HG02981 (cell line): ENCODE measurements around the gene PRSS50.

Experiments
- ATAC-seq: cut with Tn5 transposase; IDR thresholded peaks from one replicate; pipeline ENCODE4 v1.9.1; 2021; ENCODE audit warnings: mild to moderate bottlenecking, moderate library complexity; ENCODE audit not compliant: unreplicated experiment

Gene PRSS50

DNA sequence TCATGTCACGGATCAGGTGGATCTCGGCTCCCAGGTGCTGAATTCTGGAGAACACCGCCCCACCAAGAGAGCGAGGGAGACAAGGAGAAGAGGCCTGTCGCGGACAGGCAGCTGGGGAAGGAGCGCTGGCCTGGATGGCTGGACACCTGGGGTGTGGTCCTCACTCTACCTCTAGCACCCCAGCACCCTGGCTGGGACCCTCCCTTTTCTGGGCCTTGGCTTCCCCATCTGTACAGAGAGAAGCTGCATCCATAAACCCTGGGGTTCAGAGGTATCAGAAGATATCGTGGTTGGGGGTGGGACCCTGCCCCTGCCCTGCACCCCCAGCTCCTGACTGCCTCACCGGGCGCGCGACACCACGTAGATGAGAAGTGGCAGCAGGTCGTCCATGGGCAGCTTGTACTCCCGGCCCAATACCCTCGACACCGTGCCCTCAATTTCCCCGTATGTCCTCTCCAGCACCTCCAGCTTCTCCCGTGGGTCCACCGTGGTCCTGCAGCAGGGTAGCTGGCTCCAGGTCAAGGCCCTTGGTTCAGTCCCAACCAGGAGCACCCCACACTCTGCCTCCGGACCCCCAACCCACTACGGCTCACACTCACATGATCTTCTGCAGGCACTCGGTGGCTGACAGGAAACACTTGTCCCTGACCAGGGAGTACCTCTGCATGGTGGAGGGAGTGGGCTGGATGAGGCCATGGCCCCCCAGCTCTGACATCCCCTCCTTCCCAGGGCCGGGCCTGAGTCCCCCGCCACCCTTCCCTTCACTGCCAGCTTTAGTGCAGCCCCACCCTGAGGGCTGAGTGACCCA, 45.9 kb downstream of the PRSS50 start:
- no peak for ATAC-seq

GRCh38 chr3:46670891-46671427, 46.7 kb downstream of the PRSS50 start:
- no peak for ATAC-seq

GRCh38 chr3:46670000-46670890, 47.4 kb downstream of the PRSS50 start:
- ATAC-seq, result no peak

DNA sequence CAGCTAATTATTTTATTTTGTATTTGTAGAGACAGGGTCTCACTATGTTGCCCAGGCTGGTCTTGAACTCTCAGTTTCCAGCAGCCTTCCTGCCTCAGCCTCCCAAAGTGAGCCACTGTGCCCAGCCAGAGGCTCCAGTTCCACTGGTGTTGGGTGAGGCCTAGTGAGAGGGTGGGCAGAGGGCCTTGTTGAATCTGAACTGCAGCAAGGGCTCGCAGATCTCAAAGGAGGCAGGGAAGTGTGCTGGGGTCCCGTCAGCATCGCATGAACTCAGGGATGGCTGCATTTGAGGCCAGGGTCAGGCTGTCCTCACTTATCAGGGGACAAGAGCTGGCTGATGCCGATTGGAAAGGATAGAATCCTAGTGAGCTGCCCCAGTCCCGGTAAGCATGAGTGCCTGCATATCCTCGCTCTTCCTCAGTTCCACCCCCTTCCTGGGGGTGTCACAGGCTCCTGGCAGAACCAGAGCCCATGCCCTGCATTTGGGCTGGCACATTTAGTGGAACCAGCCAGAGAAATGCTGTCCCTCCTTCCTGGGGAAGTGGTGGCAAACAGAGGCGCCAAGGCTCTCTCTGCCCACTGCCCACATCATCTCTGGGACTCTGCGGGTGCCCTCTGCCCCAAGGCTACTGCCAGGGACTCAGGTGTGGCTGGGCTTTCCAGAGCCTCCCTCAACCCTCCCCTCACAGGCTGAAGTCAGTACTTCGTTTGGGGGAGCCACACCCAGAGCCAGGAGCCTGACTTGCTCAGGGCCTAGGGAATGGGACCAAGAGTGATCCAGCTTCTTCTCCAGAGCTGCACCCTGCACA, 48.3 kb downstream of the PRSS50 start:
- no peak for ATAC-seq

GRCh38 chr3:46668591-46668990, 49.1 kb downstream of the PRSS50 start:
- no peak for ATAC-seq

- no peak for ATAC-seq
Observed at GRCh38 chr3:46668116-46668515, 49.6 kb downstream of the PRSS50 start.

- no peak for ATAC-seq
Observed at GRCh38 chr3:46667657-46668056, 50.0 kb downstream of the PRSS50 start.

DNA sequence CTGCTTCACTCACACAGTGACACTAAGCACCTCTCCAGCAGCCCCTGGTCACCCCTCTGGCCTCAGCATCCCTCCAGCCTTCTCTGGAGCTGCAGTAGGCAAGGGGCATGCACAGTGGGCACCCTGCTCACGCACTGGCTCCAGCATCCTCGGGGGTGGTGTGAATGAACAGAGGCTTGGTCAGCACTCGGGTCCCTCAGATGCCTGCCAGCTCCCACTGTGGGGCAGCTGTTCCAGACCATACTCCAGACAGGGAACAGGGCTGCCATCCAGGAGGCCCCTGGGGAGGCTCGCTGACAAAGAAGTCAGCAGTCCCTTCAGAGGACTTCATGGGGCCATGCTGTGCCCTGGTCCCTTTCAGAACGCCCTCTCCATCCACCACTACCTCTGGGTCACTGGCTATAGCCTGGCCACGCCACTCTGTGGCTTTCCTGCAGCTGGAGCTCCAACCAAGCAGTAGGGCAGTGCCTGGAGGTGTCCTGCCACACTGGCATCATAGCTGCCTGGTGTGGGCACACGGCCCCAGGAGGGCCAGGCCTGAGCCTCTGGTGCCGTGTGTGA, 50.5 kb downstream of the PRSS50 start:
- no peak for ATAC-seq

- ATAC-seq, result no peak
Observed at GRCh38 chr3:46666453-46666845, 51.2 kb downstream of the PRSS50 start.

DNA sequence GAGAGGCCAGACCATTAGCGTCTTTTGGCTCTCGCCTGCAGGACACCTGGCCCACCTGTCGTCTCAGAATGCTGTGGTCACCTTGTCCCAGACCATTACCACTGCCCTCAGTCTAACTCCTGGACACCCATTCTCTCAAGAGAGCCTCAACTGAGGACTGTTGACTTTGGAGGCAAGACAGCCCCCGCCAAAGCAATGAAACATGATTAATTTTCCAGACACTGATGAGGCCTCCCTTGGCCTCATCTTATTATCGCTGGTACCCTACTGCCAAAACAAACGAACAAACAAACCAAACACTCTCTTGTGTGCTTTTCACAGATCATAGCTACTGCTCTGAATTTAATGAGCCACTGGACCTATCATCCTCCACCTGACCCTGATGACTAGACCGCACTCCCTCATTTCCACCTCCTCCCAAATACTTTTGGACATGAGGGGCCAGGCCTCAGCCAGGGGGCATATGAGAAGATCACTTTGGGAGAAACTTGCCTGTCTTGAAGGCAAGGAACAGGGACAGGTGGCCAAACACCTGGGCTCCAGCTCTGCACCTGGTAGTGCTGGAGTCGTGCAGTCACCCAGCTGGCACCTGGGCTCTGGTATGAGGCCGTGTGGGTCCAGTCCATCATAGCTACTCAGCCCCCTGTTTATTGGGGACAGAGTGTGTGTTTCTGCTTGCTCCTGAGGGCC, 51.8 kb downstream of the PRSS50 start:
- no peak for ATAC-seq

GRCh38 chr3:46664971-46665762, 52.5 kb downstream of the PRSS50 start:
- no peak for ATAC-seq

GRCh38 chr3:46664188-46664970, 53.3 kb downstream of the PRSS50 start:
- ATAC-seq, result no peak

GRCh38 chr3:46663591-46664135, 54.0 kb downstream of the PRSS50 start:
- no peak for ATAC-seq

DNA sequence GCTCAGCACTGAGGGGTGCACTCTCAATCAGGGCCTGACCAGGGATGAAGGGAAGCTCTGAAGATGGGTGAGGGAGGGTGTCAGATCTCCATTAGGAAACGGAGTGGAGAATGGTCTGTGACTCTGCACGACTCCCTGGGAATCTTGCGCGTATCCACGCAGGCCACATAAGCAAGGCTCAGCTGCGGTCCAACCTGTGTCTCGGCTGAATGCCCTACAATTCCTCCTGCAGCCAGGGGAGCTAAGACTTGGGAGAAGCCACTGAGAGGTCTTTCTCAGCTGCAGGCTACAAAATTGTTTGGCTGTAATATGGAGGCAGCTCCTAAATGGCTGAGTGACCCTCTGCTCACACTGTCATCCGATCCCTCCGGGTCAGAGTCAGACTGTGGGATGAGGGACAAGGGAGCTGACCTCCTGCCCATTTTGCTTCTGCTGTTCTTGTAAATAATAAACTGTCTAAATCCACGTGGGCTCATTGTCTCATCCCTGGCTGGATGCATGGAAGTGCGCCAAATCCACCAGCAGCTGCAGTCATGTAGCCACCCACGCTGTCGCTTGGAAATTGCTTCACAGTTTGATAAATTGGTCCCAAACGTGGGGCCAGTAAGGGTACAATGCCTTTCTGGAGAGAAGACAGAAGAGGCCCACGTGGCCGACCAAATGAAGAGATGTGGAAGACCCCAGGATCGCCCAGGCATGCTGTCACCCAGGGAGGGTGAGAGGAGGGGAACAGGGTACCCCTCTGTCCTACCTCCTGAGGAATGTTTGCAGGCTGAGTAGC, 54.7 kb downstream of the PRSS50 start:
- ATAC-seq, result no peak
